ENCODE results near the gene PRPH2.
A peak's percentile ranks its signal among the peaks of the same experiment; 100 is the strongest.
"Not testable (repeated sequence)": the region's sequence is repeated elsewhere in the genome, so short reads cannot be mapped to it uniquely, and the experiment has no call there.

The PRPH2 gene

GRCh38 chr6:42697268-42697655, 25.1 kb downstream of the PRPH2 start:
- no peak for DNase-seq

GRCh38 chr6:42696526-42697267, 25.7 kb downstream of the PRPH2 start:
- DNase-seq = no peak

- DNase-seq = no peak
Measured at GRCh38 chr6:42694586-42694985, 27.8 kb downstream of the PRPH2 start.

DNA sequence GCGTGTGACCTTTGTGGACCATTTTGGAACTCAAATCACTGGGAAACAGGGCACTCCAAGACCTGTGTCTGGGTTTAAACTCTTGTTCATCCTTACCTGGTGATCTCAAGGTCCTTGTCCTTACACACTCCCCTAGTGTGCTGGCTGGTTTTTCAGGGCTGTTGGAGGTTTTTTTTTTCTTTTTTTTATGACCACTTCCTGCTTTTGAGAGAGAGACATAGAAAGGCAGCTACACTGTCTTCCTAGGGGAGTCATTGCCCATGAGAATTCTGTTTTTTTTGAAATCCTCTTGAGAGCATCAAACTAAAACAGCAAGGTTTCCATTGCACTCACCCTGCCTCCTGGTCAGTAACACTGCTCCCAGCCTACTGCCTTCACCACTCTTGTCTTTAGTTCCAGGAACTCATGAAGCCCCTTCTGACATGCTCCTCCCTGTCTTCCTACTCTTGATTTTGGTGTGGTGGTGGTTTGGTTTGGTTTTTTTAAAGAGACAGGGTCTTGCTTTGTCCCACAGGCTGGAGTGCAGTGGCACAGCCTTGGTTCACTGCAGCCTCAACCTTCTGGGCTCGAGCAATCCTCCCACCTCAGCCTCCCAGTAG, 28.6 kb downstream of the PRPH2 start:
- DNase-seq = no peak

GRCh38 chr6:42692137-42692911, 30.1 kb downstream of the PRPH2 start:
- no peak for DNase-seq

GRCh38 chr6:42690872-42691271, 31.5 kb downstream of the PRPH2 start:
- DNase-seq = no peak

- no peak for DNase-seq
Measured at GRCh38 chr6:42690151-42690702, 32.2 kb downstream of the PRPH2 start.

DNA sequence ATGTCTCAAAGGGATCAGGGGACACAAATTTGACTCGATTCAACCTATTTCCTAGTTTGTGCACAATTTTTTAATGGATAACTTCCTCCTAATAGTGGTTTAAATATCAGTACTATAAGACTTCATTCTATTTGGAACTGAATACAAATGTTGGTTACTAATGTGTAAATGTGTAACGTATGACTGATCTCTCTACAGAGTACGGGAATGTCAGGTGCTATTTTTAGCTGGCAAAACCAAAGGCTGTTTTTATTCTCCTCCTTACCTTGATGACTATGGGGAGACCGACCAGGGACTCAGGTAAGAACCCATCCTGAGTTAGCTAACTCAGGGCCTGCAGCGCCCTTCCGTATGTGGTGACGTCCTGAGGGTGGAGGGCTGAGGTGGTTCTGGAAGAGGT, 33.0 kb downstream of the PRPH2 start:
- no peak for DNase-seq

DNA sequence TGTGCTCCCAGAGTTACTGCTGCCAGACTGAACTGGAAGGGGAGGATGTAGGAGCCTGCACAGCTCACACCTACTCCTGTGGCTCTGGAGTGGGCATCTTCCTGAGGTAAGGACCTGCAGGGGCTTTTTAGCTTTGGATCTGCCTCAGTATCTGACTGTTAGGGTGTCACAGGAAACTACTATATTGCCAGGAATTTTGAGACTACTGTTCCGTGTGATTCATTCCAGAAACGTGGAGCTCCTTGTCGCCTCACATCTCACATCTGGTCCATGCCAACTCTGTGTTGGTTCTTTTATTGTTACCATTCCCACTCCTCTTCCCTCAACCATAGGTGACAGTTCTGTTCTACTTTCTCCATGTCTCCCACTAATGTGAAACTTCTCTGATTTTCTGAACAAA, 34.1 kb downstream of the PRPH2 start:
- no peak for DNase-seq

GRCh38 chr6:42679358-42679757, 43.0 kb downstream of the PRPH2 start:
- no peak for DNase-seq

- no peak for DNase-seq
Measured at GRCh38 chr6:42674780-42675179, 47.6 kb downstream of the PRPH2 start.

- DNase-seq = not testable (repeated sequence)
Measured at GRCh38 chr6:42674368-42674767, 48.0 kb downstream of the PRPH2 start.

- no peak for DNase-seq
Measured at GRCh38 chr6:42664718-42665117, 57.7 kb downstream of the PRPH2 start.

DNA sequence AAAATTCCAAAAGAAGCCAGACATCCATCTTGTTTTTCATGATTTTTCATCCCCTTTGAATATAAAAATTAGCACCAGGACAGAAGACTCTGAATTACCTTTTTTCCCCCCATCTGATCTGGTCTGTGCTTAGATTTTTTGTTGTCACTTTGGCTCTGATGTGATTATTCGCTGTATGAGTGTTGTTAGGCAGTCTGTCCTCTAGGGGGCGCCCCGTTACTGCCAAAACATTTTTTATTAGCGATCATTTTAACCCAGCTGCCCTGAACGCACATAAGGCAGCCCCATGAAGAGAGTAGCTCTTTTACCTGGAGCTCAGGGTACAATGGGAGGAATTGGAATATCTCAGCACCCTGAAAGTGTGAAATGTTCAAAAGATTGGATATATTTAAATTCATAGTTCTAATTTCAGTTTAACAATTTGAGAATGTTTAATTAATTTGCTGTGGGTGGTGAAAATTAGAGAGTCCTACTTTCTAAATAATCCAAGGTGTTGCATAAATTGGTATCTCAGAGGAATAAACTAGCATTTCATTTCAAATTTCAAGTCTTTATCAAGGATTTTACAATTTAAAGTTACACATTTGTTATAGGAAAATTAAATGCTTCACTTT, 60.8 kb downstream of the PRPH2 start:
- peak; percentile 86 for DNase-seq

GRCh38 chr6:42659806-42660205, 62.6 kb downstream of the PRPH2 start:
- DNase-seq = no peak

- no peak for DNase-seq
Measured at GRCh38 chr6:42653851-42654250, 68.5 kb downstream of the PRPH2 start.

DNA sequence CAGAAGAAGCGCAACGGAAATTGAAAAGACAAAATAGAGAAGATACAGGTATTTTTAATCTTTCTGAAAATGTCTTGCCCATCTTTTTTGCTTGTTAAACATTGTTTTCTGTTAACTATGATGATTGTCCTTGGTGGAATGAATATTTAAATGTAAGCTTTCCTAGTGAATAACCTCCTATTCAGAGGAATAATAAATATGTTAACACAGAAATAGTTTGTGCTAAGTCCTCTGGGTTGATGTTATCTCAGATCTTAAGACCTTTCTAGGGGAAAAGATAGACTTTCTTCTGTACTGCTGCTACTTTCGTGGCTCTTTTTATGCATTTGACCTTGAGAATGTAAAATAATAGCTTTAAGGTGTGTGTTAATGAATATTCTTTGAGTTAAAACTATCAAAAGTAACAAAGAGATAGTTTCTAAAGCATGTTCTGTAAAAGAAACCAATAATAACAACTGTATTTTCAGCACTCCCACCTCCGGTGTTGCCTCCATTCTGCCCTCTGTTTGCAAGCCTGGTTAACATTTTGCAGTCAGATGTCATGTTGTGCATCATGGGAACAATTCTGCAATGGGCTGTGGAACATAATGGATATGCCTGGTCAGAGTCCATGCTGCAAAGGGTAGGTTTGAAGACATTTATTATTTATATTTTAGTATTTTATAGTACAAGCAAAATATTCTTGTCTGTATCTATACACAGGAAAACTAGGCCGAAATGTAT, 70.2 kb downstream of the PRPH2 start:
- no peak for DNase-seq
